GM18951 (cell line): ENCODE results near the gene TAF1D.
"Not testable (repeated sequence)": the region's sequence is repeated elsewhere in the genome, so short reads cannot be mapped to it uniquely, and the experiment has no call there.

Source experiments
- POLR2A ChIP-seq: IDR thresholded peaks from 4 replicates; pipeline ENCODE4 v1.6.1; 2011; ENCODE audit warnings: mild to moderate bottlenecking; ENCODE audit not compliant: insufficient read length, insufficient read depth; ENCODE audit errors: extremely low read depth
- in situ Hi-C: fragments of 300-500 bp; cut with MboI; formaldehyde crosslinking; loops from one replicate; pipeline ENCODE4 v1.12.0; 2022; ENCODE audit warnings: low sequenced_read_pairs, mixed read lengths, inconsistent platforms; ENCODE audit not compliant: unreplicated experiment

Gene TAF1D

GRCh38 chr11:93741094-93741881 lies at the start of gene TAF1D, which contains the start of gene C11orf54:
Gene TAF1D, minus strand, starts transcription at chr11:93741495. Its CDS starts 2,191 bp downstream, at chr11:93739304.
Gene C11orf54, plus strand, starts transcription at chr11:93741672. Its CDS starts 5,722 bp downstream, at chr11:93747394.
- peak; percentile 98 for TF ChIP-seq POLR2A
- in situ Hi-C loops: no loop called here

GRCh38 chr11:93784935-93785360 lies 43.7 kb upstream of the TAF1D start:
- no peak for TF ChIP-seq POLR2A
- in situ Hi-C loops: no loop called here

GRCh38 chr11:93784145-93784934 lies 43.0 kb upstream of the TAF1D start, which contains the start of gene MED17:
Gene MED17, plus strand, starts transcription at chr11:93784282. Its CDS starts 232 bp downstream, at chr11:93784514.
- in situ Hi-C loops: no loop called here
- TF ChIP-seq POLR2A: peak; percentile 76

- no peak for TF ChIP-seq POLR2A
- in situ Hi-C loops: no loop called here
Observed at GRCh38 chr11:93783765-93784144, 42.5 kb upstream of the TAF1D start.

- no peak for TF ChIP-seq POLR2A
- in situ Hi-C loops: no loop called here
Observed at GRCh38 chr11:93783362-93783761, 42.1 kb upstream of the TAF1D start.

- in situ Hi-C loops: no loop called here
Observed at GRCh38 chr11:93775289-93775688, 34.0 kb upstream of the TAF1D start.

GRCh38 chr11:93774560-93774959 lies 33.3 kb upstream of the TAF1D start:
- in situ Hi-C loops: not testable (repeated sequence)

More at GRCh38 chr11:93775289-93775688, 34.0 kb upstream of the TAF1D start:
- no peak for TF ChIP-seq POLR2A

- in situ Hi-C loops: no loop called here
Observed at GRCh38 chr11:93773601-93774200, 32.4 kb upstream of the TAF1D start.

GRCh38 chr11:93773045-93773477 lies 31.8 kb upstream of the TAF1D start:
- TF ChIP-seq POLR2A: no peak
- in situ Hi-C loops: no loop called here

More at GRCh38 chr11:93773601-93774200, 32.4 kb upstream of the TAF1D start:
- no peak for TF ChIP-seq POLR2A

- TF ChIP-seq POLR2A: no peak
- in situ Hi-C loops: no loop called here
Observed at GRCh38 chr11:93772123-93772522, 30.8 kb upstream of the TAF1D start.

- TF ChIP-seq POLR2A: no peak
- in situ Hi-C loops: no loop called here
Observed at GRCh38 chr11:93770160-93770559, 28.9 kb upstream of the TAF1D start.

- TF ChIP-seq POLR2A: no peak
- in situ Hi-C loops: no loop called here
Observed at GRCh38 chr11:93767018-93767417, 25.7 kb upstream of the TAF1D start.

- in situ Hi-C loops: no loop called here
- no peak for TF ChIP-seq POLR2A
Observed at GRCh38 chr11:93766504-93766903, 25.2 kb upstream of the TAF1D start.
